IPS-20b (cell line): Measurements from ENCODE around the gene SRBD1.

Experiments used
- H3K27ac ChIP-seq: one replicate; pipeline ENCODE4 v1.5.1; 2013; ENCODE audit warnings: low read length
- H3K27me3 ChIP-seq: 2 replicates; pipeline ENCODE4 v1.6.1; 2013; ENCODE audit warnings: mild to moderate bottlenecking, low read length, inconsistent platforms; ENCODE audit not compliant: insufficient read depth
- H3K36me3 ChIP-seq: 2 replicates; pipeline ENCODE4 v1.6.1; 2013; ENCODE audit warnings: low read depth, mild to moderate bottlenecking, inconsistent platforms, low read length, moderate library complexity; ENCODE audit not compliant: insufficient read depth
- H3K4me1 ChIP-seq: 2 replicates; pipeline ENCODE4 v1.6.1; 2013; ENCODE audit warnings: mild to moderate bottlenecking, control low read depth, inconsistent platforms, low read length, moderate library complexity; ENCODE audit not compliant: insufficient read depth
- H3K4me3 ChIP-seq: 2 replicates; pipeline ENCODE4 v1.5.1; 2013; ENCODE audit warnings: mild to moderate bottlenecking, low read length, inconsistent platforms
- H3K9ac ChIP-seq: 2 replicates; pipeline ENCODE4 v1.6.1; 2013; ENCODE audit warnings: low read depth, mild to moderate bottlenecking, inconsistent platforms, low read length, moderate library complexity
- H3K9me3 ChIP-seq: 2 replicates; pipeline ENCODE4 v1.6.1; 2013; ENCODE audit warnings: mild to moderate bottlenecking, low read depth, low read length, inconsistent platforms; ENCODE audit not compliant: insufficient read depth

Gene SRBD1

DNA sequence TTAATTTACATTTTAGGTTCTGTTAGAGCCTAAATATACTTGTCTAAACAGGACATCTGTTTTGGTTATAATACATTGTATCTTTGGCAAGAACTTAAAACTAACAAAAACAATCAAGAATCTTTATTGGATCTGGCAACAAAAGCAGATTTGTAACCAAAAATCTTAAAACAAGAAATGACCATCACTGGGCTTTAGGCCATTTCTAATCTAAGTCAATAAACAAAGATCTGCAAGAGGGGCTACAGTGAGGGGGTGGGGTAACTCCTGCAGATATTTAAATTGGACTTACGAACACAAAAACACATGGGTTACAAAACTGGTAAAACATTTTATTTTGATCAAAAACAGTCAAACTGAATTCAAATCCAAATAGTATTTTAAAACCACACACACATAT, 77.3 kb downstream of the SRBD1 start:
- no peak overlapping the region for H3K9ac ChIP-seq
- no peak overlapping the region for H3K27ac ChIP-seq
- peaks cover 7% of the 10 kb centered on the region; the same call in 1 of the 2 replicates for H3K36me3 ChIP-seq
- H3K4me1 ChIP-seq, result no peaks in the 10 kb centered on the region
- H3K4me3 ChIP-seq, result no peak overlapping the region
- H3K27me3 ChIP-seq, result no peaks in the 10 kb centered on the region
- H3K9me3 ChIP-seq, result no peaks in the 10 kb centered on the region

DNA sequence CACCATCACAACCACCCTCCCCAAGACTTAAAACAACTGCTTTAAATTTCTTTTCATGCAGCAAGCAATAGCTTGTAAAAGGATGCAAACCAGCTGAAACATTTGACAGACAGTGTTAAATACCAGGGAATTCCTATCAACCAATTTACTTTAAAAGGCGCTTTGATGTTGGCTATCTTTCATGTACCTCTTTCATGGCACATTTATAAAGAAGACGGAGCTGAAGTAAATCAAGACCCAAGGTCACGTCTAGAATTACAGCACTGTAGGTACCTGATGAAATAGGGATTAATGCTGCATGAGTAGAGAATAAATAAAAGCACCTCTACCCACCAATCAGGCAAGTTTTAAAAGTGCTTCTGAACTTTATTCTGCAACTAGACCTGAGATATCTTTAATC, 78.9 kb downstream of the SRBD1 start:
- Histone ChIP-seq H3K27me3 (no peaks in the 10 kb centered on the region), H3K4me1 (no peaks in the 10 kb centered on the region), H3K27ac (no peak overlapping the region), H3K9ac (no peak overlapping the region), H3K4me3 (no peak overlapping the region), H3K36me3 (peaks cover under 1% of the 10 kb centered on the region; the same call in 1 of the 2 replicates), H3K9me3 (no peaks in the 10 kb centered on the region)

DNA sequence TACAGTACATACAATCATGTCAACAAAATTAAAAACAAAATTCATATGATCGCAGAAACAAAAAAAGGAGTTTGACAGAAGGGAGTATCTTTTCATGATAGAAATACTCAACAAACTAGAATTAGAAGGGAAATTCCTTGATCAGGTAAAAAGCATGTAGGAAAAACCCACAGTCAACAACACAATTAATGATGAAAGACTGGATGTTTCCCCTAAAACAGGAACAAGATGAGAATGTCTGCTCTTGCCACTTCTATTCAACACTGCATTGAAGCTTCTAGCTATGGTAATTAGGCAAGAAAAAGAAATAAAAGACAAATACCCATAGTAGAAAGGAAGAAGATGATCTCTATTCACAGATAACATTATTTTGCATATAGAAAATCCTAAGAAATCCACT, 87.1 kb downstream of the SRBD1 start:
- Histone ChIP-seq H3K27ac (no peak overlapping the region), H3K9ac (no peak overlapping the region), H3K4me3 (no peak overlapping the region), H3K36me3 (peaks cover 7% of the 10 kb centered on the region; the same call in 1 of the 2 replicates), H3K27me3 (no peaks in the 10 kb centered on the region), H3K4me1 (no peaks in the 10 kb centered on the region), H3K9me3 (no peaks in the 10 kb centered on the region)

DNA sequence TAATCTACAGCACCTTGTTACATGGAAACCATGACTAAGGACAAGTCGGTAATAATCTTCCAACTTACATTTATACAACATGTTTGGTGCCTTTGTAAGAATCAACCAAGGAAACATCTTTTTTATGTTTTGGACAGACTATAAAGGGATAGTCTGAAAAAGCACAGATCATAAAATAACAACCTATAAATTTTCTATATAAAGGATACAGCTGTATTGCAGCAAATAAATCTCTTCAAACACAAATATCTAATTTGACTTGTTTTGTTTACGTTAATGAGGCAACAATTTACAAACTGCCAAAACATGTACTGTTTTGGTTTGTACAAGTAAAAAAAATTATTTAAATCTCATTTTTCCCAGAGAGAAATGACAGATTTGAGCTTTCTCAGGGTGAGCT, 92.5 kb downstream of the SRBD1 start:
- Histone ChIP-seq H3K27ac (no peak overlapping the region), H3K36me3 (no peaks in the 10 kb centered on the region), H3K27me3 (no peaks in the 10 kb centered on the region), H3K9me3 (no peaks in the 10 kb centered on the region), H3K9ac (no peak overlapping the region), H3K4me3 (no peak overlapping the region), H3K4me1 (no peaks in the 10 kb centered on the region)

DNA sequence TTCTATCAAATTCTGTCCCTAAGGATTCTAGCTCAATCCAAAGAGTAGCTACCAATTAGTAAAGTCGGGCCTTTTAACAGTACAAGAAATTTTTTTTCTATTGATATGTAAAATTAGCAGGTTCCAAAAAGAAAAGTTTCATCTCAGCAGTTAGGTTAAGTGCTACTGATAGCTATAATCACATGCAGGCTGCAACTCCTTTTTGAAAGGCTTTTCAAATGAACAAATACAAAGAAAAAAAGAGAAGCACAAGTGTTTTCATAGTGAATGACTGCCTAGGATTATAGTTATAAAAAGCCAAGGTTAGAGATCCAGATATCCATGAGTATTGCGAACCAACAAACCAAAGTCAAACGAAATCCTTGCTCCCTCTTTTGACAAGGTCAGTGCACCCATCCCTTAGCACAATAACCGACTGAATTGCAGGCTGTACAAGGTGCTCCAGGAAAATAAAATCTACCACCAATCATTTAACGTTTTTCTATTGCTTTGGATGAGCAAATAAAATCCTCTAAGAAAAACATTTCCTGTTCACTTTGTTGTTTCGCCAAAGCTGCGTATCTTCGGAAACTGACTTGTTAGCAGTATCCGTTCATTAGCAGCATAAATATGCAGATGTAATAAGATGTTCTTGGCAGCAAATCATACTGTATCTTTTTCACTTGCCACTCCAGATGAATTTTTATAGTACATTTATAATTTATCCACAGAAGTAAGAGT, 100.2 kb downstream of the SRBD1 start:
- H3K27me3 ChIP-seq, result no peaks in the 10 kb centered on the region
- H3K36me3 ChIP-seq, result no peaks in the 10 kb centered on the region
- H3K9ac ChIP-seq, result no peak overlapping the region
- H3K4me3 ChIP-seq, result no peak overlapping the region; the same call in 1 of the 2 replicates
- H3K27ac ChIP-seq, result no peak overlapping the region
- peaks cover 31% of the 10 kb centered on the region for H3K4me1 ChIP-seq
- no peaks in the 10 kb centered on the region for H3K9me3 ChIP-seq

DNA sequence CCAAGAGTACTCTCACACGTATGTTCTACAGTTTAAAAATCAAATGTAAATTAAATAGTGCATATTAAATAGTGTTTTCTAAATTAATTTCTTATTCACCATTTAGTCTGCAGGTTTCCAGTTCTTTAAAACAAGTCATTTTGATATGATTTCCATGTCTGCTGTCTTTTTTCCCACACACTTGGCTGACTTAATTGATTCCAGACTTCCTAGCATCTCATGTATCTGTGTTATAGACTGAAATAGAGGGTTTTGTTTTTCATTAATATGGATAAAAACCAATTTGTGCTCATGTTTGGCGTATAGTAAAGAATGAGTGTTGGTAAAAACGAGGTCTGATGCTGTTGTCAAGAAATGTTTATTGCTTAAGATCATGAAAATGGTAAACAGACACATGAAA, 104.3 kb downstream of the SRBD1 start:
- Histone ChIP-seq H3K9me3 (no peaks in the 10 kb centered on the region; the same call in 1 of the 2 replicates), H3K9ac (no peak overlapping the region), H3K4me1 (peaks cover 15% of the 10 kb centered on the region), H3K4me3 (no peak overlapping the region), H3K27me3 (no peaks in the 10 kb centered on the region), H3K27ac (no peak overlapping the region), H3K36me3 (no peaks in the 10 kb centered on the region)

DNA sequence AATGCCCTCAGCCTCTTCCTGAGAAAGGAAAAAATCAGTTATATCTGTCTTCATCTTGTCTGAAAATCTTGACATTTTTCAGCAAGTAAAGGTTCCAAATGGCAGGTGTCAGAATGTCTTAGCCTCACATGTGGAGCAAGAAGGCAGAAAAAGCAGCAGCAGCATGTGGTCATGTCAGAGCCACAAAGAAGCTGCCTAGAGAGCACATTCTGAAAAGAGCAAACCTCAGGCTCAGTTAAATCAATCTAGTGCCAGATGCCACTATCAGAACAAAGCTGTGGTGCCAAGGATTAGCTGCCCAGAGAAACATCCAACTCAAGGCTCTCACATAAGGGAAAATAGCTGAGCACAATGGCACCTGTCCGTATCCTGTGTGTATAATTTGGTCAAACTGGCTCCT, 105.9 kb downstream of the SRBD1 start:
- H3K4me1 ChIP-seq, result no peaks in the 10 kb centered on the region
- no peak overlapping the region for H3K9ac ChIP-seq
- H3K36me3 ChIP-seq, result peaks cover 3% of the 10 kb centered on the region; the same call in 1 of the 2 replicates
- H3K4me3 ChIP-seq, result no peak overlapping the region
- H3K27ac ChIP-seq, result no peak overlapping the region
- H3K27me3 ChIP-seq, result no peaks in the 10 kb centered on the region
- peaks cover 11% of the 10 kb centered on the region for H3K9me3 ChIP-seq

DNA sequence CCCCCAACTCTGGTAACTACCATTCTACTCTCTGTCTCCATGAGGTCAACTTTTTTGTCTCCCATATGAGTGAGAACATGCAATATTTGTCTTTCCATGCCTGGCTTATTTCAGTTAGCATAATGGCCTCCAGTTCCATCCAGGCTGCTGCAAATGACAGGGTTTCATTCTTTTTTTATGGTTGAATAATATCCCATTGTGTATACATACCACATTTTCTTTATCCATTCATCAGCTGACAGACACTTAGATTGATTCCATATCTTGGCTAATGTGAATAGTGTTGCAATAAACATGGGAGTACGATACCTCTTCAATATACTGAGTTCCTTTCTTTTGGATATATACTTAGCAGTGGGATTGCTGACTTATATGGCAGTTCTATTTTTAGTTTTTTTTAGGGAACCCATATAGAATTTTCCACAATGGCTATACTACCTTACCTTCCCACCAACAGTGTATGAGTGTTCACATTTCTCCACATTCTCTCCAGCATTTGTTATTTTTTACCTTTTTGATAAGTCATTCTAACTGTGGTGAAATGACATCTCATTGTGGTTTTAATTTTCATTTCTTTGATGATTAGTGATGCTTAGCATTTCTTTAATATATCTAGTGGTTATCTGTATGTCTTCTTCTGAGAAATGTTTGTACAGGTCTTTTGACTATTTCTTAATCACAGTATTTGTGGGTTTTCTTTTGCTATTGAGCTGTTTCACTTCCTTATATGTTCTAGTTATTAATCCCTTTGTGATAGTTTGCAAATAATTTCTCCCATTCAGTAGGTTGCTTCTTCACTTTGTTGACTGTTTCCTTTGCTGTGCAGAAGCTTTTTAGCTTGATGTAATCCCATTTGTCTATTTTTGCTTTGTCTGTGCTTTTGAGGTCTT, 112.2 kb downstream of the SRBD1 start:
- H3K27me3 ChIP-seq, result no peaks in the 10 kb centered on the region
- H3K9ac ChIP-seq, result no peak overlapping the region
- H3K27ac ChIP-seq, result no peak overlapping the region
- peaks cover 8% of the 10 kb centered on the region; the same call in 1 of the 2 replicates for H3K4me1 ChIP-seq
- no peak overlapping the region for H3K4me3 ChIP-seq
- peaks cover 11% of the 10 kb centered on the region for H3K9me3 ChIP-seq
- peaks cover 3% of the 10 kb centered on the region; the same call in 1 of the 2 replicates for H3K36me3 ChIP-seq

DNA sequence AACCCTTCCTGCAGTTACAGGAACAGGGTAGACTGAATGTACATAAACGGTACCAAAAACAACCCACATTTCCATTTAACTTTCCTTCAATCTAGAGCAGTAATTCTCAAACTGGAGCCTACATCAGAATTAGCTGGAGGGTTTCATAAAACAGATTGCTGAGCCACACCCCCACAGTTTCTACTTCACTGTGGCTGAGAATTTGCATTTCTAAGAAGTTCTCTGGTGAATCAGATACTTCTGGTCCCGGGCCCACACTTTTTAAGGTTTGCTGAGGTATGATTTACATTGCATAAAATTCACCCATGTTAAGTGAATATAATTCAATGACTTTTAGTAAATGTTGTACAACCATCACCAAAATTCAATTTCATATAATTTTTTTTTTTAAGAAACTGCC, 113.7 kb downstream of the SRBD1 start:
- Histone ChIP-seq H3K27me3 (no peaks in the 10 kb centered on the region), H3K4me1 (peaks cover 8% of the 10 kb centered on the region; the same call in 1 of the 2 replicates), H3K27ac (no peak overlapping the region)

DNA sequence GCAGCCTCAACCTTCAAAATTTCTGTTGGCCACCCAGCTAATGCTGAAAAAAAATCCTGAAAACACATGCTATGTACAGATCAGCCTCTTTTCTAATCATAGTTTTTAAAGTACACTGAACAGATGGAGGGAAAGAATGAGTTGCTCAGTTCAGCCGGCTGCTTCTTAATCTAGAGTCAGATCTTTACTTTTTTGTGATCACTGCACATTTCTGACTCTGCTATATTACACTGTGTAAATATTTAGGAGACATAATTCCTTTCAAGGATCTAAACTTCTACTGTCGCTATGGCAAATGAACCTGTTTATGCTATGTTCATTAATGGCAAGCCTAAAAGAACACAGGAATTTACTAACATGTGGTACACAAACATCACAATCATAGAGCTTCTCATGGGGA, 114.2 kb downstream of the SRBD1 start:
- peaks cover 3% of the 10 kb centered on the region; the same call in 1 of the 2 replicates for H3K36me3 ChIP-seq
- peaks cover 11% of the 10 kb centered on the region for H3K9me3 ChIP-seq
- H3K4me1 ChIP-seq, result peaks cover 8% of the 10 kb centered on the region; the same call in 1 of the 2 replicates
- H3K27ac ChIP-seq, result no peak overlapping the region
- no peaks in the 10 kb centered on the region for H3K27me3 ChIP-seq
- no peak overlapping the region for H3K9ac ChIP-seq
- no peak overlapping the region for H3K4me3 ChIP-seq

More for the DNA sequence above, 113.7 kb downstream of the SRBD1 start:
- Histone ChIP-seq H3K9me3 (peaks cover 11% of the 10 kb centered on the region), H3K9ac (no peak overlapping the region), H3K36me3 (peaks cover 3% of the 10 kb centered on the region; the same call in 1 of the 2 replicates), H3K4me3 (no peak overlapping the region)

DNA sequence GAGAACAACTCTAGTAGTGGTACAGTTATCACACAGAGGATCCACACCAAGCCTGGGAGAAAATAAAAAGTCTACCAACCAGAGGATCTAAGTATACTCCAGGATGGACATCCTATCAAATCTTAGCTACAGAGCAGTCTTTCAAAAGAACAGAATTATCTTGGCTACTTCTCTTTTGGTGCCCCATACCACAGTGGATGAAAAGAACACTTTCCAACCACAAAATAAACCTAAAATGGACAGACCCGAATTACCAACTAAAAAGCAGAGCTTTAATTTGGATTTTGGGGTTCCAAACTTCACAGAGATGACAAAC, 116.1 kb downstream of the SRBD1 start:
- no peaks in the 10 kb centered on the region for H3K9me3 ChIP-seq
- H3K4me3 ChIP-seq, result no peak overlapping the region
- H3K27me3 ChIP-seq, result no peaks in the 10 kb centered on the region
- peaks cover 8% of the 10 kb centered on the region; the same call in 1 of the 2 replicates for H3K4me1 ChIP-seq
- H3K36me3 ChIP-seq, result no peaks in the 10 kb centered on the region
- H3K27ac ChIP-seq, result no peak overlapping the region
- H3K9ac ChIP-seq, result no peak overlapping the region
